ENCODE measurements around the gene NSD2. TPM values are rescaled to one million over a fixed set of nuclear protein-coding genes. Genes with fewer than 3 reads are reported as not detected.

Gene NSD2
- total and polyA plus RNA-seq, 2 donors (not counting 1 experiment from before 2014, with no cell fraction given): 26.6 to 68.4 TPM

- peak overlapping the region; percentile 71 for H3K9ac ChIP-seq (ENCODE audit: insufficient read depth, low read length)
- peaks cover 5% of the 10 kb centered on the region for H3K36me3 ChIP-seq (ENCODE audit: control insufficient read depth, insufficient read depth, low read length)
- H2AFZ ChIP-seq (ENCODE audit: low read length): peak overlapping the region; percentile 71
- TF ChIP-seq, protein P1, sequence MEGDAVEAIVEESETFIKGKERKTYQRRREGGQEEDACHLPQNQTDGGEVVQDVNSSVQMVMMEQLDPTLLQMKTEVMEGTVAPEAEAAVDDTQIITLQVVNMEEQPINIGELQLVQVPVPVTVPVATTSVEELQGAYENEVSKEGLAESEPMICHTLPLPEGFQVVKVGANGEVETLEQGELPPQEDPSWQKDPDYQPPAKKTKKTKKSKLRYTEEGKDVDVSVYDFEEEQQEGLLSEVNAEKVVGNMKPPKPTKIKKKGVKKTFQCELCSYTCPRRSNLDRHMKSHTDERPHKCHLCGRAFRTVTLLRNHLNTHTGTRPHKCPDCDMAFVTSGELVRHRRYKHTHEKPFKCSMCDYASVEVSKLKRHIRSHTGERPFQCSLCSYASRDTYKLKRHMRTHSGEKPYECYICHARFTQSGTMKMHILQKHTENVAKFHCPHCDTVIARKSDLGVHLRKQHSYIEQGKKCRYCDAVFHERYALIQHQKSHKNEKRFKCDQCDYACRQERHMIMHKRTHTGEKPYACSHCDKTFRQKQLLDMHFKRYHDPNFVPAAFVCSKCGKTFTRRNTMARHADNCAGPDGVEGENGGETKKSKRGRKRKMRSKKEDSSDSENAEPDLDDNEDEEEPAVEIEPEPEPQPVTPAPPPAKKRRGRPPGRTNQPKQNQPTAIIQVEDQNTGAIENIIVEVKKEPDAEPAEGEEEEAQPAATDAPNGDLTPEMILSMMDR (conservative IDR thresholded peaks at IDR 0.05 in 1 of 2, IDR thresholded peaks at IDR 0.05 in 1 of 2; ENCODE audit: low read depth in 1 of 2, low read length in 2 of 2): no peak
- no peak for TF ChIP-seq EZH2 (IDR thresholded peaks at IDR 0.05; ENCODE audit: low read length, missing control alignments)
- peaks cover 35% of the 10 kb centered on the region for H3K79me2 ChIP-seq (ENCODE audit: control insufficient read depth, insufficient read depth, low read length)
- H3K9me3 ChIP-seq (ENCODE audit: control insufficient read depth, insufficient read depth, low read depth, low read length): no peaks in the 10 kb centered on the region
- peak overlapping the region; percentile 90 for H3K4me2 ChIP-seq (ENCODE audit: extremely low read depth, insufficient read depth, low read length)
- no peaks in the 10 kb centered on the region for H4K20me1 ChIP-seq (ENCODE audit: control insufficient read depth, extremely low read depth, insufficient read depth, low read length)
- peak overlapping the region; percentile 63 for H3K27ac ChIP-seq (ENCODE audit: insufficient read depth, low read length)
- no peaks in the 10 kb centered on the region for H3K27me3 ChIP-seq (ENCODE audit: control insufficient read depth, insufficient read depth, low read length)
- H3K4me3 ChIP-seq (replicated peaks in 1 of 4; ENCODE audit: control extremely low read depth in 1 of 4, insufficient read depth in 1 of 4, low read depth in 3 of 4, low read length in 4 of 4): peak overlapping the region; percentile 54 to 95 (median 74)
- H3K4me1 ChIP-seq (ENCODE audit: control insufficient read depth, extremely low read depth, insufficient read depth, low read length): peaks cover 6% of the 10 kb centered on the region
- DNase-seq (ENCODE audit: low read depth in 2 of 2): no peak
Observed at GRCh38 chr4:1856943-1857699, 14.1 kb upstream of the NSD2 start.

- Histone ChIP-seq H4K20me1 (ENCODE audit: control insufficient read depth, extremely low read depth, insufficient read depth, low read length) (no peaks in the 10 kb centered on the region), H2AFZ (ENCODE audit: low read length) (no peak overlapping the region), H3K4me1 (ENCODE audit: control insufficient read depth, extremely low read depth, insufficient read depth, low read length) (peaks cover 4% of the 10 kb centered on the region), H3K9me3 (ENCODE audit: control insufficient read depth, insufficient read depth, low read depth, low read length) (no peaks in the 10 kb centered on the region), H3K27ac (ENCODE audit: insufficient read depth, low read length) (no peak overlapping the region), H3K27me3 (ENCODE audit: control insufficient read depth, insufficient read depth, low read length) (no peaks in the 10 kb centered on the region), H3K4me3 (replicated peaks in 1 of 4; ENCODE audit: control extremely low read depth in 1 of 4, insufficient read depth in 1 of 4, low read depth in 3 of 4, low read length in 4 of 4) (no peak overlapping the region), H3K9ac (ENCODE audit: insufficient read depth, low read length) (no peak overlapping the region), H3K4me2 (ENCODE audit: extremely low read depth, insufficient read depth, low read length) (no peak overlapping the region), H3K36me3 (ENCODE audit: control insufficient read depth, insufficient read depth, low read length) (peaks cover 5% of the 10 kb centered on the region), H3K79me2 (ENCODE audit: control insufficient read depth, insufficient read depth, low read length) (peaks cover 27% of the 10 kb centered on the region)
- no peak for DNase-seq (ENCODE audit: low read depth in 2 of 2)
- TF ChIP-seq EZH2 (IDR thresholded peaks at IDR 0.05; ENCODE audit: low read length, missing control alignments): no peak
Observed at GRCh38 chr4:1857931-1858330, 13.3 kb upstream of the NSD2 start.

GRCh38 chr4:1859389-1859753 lies 11.8 kb upstream of the NSD2 start:
- H4K20me1 ChIP-seq (ENCODE audit: control insufficient read depth, extremely low read depth, insufficient read depth, low read length): no peaks in the 10 kb centered on the region
- no peaks in the 10 kb centered on the region for H3K27me3 ChIP-seq (ENCODE audit: control insufficient read depth, insufficient read depth, low read length)
- no peak for DNase-seq (ENCODE audit: low read depth in 2 of 2)
- no peaks in the 10 kb centered on the region for H3K36me3 ChIP-seq (ENCODE audit: control insufficient read depth, insufficient read depth, low read length)
- peaks cover 15% of the 10 kb centered on the region for H3K79me2 ChIP-seq (ENCODE audit: control insufficient read depth, insufficient read depth, low read length)
- H3K27ac ChIP-seq (ENCODE audit: insufficient read depth, low read length): no peak overlapping the region
- H3K9me3 ChIP-seq (ENCODE audit: control insufficient read depth, insufficient read depth, low read depth, low read length): no peaks in the 10 kb centered on the region
- TF ChIP-seq EZH2 (IDR thresholded peaks at IDR 0.05; ENCODE audit: low read length, missing control alignments): no peak
- no peak overlapping the region for H3K4me3 ChIP-seq (replicated peaks in 1 of 4; ENCODE audit: control extremely low read depth in 1 of 4, insufficient read depth in 1 of 4, low read depth in 3 of 4, low read length in 4 of 4)
- peaks cover 4% of the 10 kb centered on the region for H3K4me1 ChIP-seq (ENCODE audit: control insufficient read depth, extremely low read depth, insufficient read depth, low read length)
- no peak overlapping the region for H2AFZ ChIP-seq (ENCODE audit: low read length)
- no peak overlapping the region for H3K4me2 ChIP-seq (ENCODE audit: extremely low read depth, insufficient read depth, low read length)
- H3K9ac ChIP-seq (ENCODE audit: insufficient read depth, low read length): no peak overlapping the region

Data from fibroblast of lung (primary cell).